ENCODE results near the gene TNFAIP3.

The TNFAIP3 gene

DNA sequence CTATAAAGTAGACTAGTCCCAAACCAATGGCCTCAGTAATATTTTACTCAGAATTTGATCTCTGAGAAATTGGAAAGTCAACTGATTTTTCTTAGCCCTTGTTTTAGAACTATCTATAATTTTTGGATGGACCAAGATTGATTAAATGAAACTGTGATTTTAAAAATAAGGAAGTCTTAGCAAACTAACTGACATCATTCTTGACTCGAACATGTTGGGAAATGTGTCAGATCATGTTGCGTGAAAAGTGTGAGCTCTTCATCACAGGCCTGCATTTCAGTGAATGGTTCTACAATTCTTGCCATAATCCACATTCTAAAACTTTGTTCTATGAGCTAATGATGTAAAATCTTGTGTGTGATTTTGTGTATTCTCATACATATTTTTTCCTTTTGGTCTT, 11.0 kb downstream of the TNFAIP3 start:
- TF ChIP-seq, protein P1, sequence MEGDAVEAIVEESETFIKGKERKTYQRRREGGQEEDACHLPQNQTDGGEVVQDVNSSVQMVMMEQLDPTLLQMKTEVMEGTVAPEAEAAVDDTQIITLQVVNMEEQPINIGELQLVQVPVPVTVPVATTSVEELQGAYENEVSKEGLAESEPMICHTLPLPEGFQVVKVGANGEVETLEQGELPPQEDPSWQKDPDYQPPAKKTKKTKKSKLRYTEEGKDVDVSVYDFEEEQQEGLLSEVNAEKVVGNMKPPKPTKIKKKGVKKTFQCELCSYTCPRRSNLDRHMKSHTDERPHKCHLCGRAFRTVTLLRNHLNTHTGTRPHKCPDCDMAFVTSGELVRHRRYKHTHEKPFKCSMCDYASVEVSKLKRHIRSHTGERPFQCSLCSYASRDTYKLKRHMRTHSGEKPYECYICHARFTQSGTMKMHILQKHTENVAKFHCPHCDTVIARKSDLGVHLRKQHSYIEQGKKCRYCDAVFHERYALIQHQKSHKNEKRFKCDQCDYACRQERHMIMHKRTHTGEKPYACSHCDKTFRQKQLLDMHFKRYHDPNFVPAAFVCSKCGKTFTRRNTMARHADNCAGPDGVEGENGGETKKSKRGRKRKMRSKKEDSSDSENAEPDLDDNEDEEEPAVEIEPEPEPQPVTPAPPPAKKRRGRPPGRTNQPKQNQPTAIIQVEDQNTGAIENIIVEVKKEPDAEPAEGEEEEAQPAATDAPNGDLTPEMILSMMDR (IDR thresholded peaks at IDR 0.05; ENCODE audit: borderline replicate concordance, insufficient read depth, low read depth, low read length), result no peak
- no peak overlapping the region for H3K4me3 ChIP-seq (ENCODE audit: low read depth, low read length)

- no peak overlapping the region for H3K4me3 ChIP-seq (ENCODE audit: low read depth, low read length)
- TF ChIP-seq, protein P1 (IDR thresholded peaks at IDR 0.05; ENCODE audit: borderline replicate concordance, insufficient read depth, low read depth, low read length), result no peak
Measured at GRCh38 chr6:137878486-137879285, 11.6 kb downstream of the TNFAIP3 start.

DNA sequence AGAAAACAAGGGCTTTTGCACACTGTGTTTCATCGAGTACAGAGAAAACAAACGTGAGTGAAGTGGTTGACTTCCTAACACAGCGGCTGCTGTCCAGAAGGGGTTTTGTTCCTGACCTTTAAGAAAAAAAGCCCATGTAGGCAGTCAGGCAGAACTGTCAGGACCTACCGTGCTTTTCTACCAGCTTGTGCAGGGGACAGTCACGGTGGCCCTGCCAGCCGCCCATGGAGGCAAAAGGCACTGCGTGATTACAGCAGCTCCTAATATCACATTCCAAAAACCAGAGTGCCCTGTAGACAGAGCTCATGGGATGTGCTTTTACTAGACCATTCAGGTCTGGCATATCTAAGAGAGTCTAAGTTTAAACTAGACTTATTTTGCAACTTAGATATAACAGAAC, 12.2 kb downstream of the TNFAIP3 start:
- TF ChIP-seq, protein P1 (IDR thresholded peaks at IDR 0.05; ENCODE audit: borderline replicate concordance, insufficient read depth, low read depth, low read length), result no peak
- no peak overlapping the region for H3K4me3 ChIP-seq (ENCODE audit: low read depth, low read length)

- H3K4me3 ChIP-seq (ENCODE audit: low read depth, low read length), result no peak overlapping the region
Measured at GRCh38 chr6:137879885-137880745, 13.1 kb downstream of the TNFAIP3 start.

DNA sequence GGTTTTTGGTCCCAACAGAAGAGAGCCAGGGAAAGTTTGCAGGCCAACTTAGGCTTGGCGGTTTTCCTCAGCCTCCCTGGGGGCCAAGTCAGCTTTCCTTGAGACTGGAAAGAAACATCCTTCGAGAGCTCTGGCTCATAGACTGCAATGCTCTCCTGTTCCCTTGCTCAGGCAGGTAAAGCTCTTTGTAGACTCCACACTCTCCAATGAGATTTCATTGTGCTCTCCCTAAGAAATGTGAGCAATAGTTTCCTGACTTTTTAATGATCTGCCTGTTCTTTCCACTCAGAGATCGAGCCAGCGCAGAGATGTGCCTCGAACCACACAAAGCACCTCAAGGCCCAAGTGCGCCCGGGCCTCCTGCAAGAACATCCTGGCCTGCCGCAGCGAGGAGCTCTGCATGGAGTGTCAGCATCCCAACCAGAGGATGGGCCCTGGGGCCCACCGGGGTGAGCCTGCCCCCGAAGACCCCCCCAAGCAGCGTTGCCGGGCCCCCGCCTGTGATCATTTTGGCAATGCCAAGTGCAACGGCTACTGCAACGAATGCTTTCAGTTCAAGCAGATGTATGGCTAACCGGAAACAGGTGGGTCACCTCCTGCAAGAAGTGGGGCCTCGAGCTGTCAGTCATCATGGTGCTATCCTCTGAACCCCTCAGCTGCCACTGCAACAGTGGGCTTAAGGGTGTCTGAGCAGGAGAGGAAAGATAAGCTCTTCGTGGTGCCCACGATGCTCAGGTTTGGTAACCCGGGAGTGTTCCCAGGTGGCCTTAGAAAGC, 13.9 kb downstream of the TNFAIP3 start:
- H3K4me3 ChIP-seq (ENCODE audit: low read depth, low read length), result no peak overlapping the region
- TF ChIP-seq, protein P1 (IDR thresholded peaks at IDR 0.05; ENCODE audit: borderline replicate concordance, insufficient read depth, low read depth, low read length), result no peak

More at GRCh38 chr6:137879885-137880745, 13.1 kb downstream of the TNFAIP3 start:
- TF ChIP-seq, protein P1 (IDR thresholded peaks at IDR 0.05; ENCODE audit: borderline replicate concordance, insufficient read depth, low read depth, low read length), result no peak

DNA sequence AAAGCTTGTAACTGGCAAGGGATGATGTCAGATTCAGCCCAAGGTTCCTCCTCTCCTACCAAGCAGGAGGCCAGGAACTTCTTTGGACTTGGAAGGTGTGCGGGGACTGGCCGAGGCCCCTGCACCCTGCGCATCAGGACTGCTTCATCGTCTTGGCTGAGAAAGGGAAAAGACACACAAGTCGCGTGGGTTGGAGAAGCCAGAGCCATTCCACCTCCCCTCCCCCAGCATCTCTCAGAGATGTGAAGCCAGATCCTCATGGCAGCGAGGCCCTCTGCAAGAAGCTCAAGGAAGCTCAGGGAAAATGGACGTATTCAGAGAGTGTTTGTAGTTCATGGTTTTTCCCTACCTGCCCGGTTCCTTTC, 14.4 kb downstream of the TNFAIP3 start:
- TF ChIP-seq, protein P1 (IDR thresholded peaks at IDR 0.05; ENCODE audit: borderline replicate concordance, insufficient read depth, low read depth, low read length), result no peak
- H3K4me3 ChIP-seq (ENCODE audit: low read depth, low read length), result no peak overlapping the region
